Hindlimb muscle (tissue), 1 donor: ENCODE data around the gene MGLL. TPM values are rescaled to one million over a fixed set of nuclear protein-coding genes. Genes with fewer than 3 reads are reported as not detected.

Experiments
- DNase-seq: peaks from one replicate; pipeline ENCODE4 v3.0.0-alpha.2; 2013
- polyA plus RNA-seq: library from polyadenylated mRNA; unstranded; fragments of 120-200 nt; gene quantifications from one replicate; pipeline ENCODE4 v1.2.1, GENCODE V29; 2013; ENCODE audit not compliant: insufficient read length

Gene MGLL
- polyA plus RNA-seq, 1 donor: 28.0 TPM

DNA sequence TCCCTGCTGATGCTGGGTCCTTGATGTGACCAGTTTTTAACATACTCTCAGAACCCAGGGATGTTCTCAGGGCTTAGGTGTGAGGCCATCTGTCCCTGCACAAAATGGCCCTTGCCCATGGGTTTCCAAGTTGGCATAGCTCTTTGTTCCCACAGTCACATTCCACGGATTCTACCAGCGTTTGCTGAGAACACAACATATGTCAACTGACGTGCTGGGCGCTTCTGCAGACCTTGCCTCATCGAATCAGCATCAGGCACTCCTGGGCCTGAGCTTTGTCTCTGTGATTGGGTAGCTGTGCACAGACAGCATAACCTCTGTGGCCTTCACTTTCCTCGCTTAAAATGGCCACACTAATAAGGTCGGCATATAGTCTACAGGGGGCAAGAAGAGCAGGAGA lies 69.0 kb downstream of the MGLL start:
- no peak for DNase-seq

DNA sequence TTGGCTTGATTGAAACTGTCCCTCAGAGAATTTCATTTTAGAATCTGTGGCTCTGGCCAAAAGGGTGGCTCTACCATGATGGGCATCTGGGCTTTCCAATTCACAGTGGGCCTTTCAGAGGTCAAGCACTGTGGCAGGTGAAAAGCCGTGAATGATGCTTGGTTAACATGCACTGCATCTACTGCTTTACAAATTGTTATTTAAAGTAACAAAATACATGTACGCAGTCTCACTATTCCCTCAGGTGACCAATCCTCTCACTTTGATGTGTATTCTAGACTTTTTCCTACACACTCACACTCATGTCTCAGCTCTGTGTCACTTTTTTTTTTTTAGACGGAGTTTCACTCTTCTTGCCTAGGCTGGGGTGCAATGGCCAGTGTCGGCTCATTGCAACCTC lies 70.5 kb downstream of the MGLL start:
- DNase-seq: no peak

DNA sequence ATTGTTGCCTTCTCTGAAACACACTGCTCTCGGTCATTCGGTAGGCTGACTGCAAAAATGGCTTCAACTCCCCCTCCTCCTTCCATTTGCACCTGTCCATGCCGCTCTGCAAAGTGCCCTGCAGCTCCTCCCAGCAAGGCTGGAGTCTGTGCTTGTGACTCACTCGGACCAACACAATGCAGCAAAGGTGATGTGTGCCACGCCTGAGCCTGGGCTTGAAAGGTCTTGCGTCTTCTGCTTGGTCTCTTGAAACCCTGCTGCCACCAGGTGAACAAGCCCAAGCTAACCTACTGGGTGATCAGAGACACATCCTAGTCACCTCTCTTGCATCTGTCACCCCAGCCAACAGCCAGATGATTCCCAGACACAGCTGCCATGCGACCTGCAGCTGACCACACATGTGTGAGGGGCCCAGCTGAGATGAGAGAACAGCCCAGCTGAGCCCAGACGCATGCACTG lies 71.1 kb downstream of the MGLL start:
- DNase-seq: no peak

DNA sequence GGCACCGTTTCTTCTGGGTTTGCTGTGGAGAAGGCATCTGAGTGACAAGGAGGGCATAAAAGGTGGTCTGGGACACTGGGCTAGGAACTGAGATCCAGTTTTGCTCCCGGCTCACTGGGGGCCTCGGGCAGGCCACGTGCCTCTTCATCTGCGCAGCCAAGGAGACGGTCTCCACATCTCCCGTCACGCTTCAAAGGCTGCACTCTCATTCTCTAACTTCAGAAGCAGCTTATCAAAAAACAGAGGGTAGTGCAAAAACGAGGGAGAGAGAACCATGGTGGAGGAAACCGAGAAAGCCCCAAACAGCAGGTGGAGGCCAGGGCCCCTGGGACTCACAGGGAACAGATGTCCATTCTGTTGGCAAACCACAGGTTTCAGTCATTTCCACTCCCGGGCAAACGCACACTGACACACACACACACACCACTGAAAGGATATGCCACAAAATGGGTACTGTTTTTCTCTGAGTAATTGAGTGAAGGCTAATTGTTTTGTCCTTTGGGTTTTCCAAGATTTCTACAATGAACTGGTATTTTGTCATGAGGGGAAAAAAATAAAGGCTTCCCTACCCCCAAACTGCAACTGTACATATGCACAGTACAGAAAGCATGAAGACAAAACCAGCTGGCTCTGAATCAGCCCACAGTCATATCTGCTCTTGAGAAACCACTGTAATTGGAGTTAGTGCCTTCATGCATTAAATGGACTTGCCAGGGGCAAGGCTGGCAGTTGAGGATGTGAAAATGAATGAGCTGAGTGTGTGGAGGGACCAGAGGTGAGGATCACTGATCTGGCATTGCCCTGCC lies 71.9 kb downstream of the MGLL start:
- no peak for DNase-seq

DNA sequence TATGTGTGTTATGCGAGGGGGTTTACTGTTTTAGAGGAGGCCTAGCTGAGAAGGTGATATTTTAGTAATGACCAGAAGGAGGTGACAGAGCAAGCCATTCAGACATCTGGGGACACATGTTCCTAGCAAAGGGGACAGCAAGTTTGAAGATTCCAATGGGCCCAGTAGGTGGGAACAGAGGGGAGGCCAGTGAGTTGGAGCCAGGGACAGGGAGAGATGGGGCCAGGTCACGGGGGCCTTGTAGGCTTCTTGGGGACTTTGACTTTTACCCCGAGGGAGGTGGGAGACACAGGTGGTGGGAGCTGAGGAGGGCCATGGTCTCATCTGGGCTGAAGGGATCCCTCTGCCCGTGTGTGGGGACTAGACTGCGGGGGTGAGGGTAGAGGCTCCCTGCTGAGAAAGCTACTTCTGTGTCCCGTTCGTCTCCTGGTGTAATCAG lies 72.5 kb downstream of the MGLL start:
- DNase-seq: no peak

DNA sequence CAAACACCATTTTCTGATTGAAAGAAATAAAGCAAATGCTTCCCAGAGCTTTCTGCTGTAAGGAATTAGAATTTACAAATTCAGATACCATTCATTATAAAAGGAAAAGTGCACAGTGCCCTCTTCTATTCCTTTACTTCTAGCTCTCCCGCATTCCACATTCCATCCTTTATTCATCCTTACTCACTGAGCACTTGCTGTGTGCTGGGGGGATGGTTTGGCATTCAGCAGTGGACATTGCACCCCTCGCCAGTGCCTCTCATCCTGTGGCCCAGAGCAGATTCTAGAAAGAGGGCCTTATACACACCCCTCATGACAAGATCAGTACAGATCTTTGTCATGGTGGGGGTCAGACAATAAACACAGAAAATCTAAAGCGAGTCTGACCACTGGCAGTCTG lies 73.0 kb downstream of the MGLL start:
- DNase-seq: no peak

DNA sequence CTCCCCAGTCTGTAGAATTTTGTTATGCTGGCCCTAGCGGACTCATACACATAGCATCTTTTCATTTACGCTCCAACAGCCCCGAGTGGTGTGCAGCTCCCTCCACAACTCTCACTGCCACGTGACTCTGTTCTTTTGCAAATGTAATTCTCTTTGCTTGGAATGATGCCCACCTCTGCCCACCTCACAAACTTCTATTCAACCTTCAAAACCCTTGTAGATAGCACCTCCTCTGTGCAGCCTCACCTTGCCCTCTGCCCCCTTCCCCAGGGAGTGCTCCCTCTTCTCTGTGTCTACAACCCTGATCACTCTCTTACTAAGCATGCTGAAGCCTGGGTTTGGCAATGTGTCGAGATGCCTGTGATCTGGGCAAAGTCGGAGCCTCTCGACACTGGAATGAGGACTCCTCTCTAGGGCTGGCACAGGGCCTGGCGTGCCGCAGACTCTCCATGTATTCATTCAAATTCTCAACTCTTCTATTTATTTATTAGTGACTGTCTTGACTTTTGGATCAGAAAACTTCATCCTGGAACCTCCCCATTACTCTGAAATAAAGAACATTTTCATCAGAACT lies 73.5 kb downstream of the MGLL start:
- no peak for DNase-seq

DNA sequence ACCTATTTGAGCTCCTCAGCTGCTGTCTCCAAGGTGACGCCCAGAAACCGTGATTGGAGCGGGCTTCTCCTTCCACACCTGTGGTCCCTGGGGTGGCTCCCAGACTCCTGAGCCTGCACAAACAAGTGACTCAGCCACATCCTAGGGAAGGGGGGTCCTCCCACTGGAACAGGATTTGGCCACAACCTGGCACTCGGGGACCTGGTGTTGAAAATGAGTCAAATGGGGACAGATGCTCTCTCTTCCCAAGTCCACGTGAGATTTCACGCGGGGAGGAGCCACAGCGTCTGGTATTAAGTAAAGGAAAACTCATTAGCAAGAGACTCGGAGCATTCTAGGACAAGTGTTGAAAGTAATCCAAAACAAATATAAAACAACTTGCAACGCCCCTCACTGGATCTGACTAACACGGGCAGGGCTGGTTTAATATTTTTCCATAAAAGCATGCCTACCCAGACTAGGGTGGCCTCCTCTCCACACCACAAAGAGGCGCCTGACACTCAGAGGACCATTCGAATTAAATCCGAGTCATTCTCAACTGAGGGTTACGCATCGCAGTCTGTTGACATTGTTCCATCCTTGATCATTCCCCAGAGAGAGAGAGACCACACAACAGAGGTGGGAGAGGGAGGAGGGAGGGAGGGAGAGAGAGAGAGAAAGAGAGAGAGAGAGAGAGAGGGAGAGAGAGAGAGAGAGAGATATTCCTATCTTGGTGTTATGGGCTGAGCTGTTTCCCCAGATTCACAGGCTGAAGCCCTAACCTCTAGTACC lies 74.4 kb downstream of the MGLL start:
- no peak for DNase-seq

DNA sequence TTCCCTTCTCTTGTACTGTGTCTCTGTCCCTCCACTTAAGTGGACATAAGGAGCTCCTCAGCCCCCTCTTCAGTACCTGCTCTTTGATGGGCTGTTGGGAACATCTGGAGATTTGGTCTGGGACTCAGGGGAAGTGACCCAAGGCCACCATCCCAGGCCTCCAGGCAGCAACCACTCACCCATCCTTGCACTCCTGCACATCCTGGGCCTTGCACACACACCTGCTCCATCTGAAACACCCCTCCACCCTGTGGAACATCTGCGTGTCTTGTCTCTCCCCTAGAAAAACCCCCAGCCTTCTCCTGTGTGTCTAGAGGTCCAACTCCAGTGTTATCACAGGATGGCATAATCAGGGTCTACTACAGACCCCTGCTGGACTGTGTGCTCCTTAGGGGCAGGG lies 75.2 kb downstream of the MGLL start:
- no peak for DNase-seq

DNA sequence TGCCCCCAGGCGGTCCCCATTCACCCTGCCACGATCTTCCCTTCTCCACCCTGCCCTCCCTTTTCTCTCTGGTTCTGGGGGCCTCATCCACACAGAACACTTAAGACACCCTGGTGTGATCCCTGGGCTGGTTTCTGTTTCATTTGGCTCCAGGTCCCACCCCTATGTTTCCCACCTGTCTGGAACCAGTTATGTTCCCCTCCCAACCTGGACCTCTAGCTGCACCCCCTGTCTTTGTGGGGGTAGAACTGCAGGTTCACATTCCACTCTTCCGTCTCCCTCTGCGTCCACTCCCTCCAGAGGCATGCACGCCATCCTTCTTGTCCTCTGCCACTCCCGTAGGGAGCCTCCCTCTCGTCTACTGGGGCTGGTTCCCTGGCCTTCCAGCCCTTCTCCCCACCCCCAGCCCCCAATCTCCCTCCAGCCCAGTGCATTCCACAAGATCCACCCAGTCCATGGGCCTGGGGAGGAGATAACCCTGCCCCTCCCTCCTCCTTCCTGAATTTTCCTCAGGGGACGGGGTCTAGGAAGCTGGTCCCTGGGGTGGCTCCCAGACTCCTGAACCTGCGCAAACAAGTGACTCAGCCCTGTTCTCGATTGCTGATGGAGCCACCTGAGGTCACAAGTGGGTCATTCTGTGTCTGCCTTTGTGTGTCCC lies 75.8 kb downstream of the MGLL start:
- DNase-seq: no peak

DNA sequence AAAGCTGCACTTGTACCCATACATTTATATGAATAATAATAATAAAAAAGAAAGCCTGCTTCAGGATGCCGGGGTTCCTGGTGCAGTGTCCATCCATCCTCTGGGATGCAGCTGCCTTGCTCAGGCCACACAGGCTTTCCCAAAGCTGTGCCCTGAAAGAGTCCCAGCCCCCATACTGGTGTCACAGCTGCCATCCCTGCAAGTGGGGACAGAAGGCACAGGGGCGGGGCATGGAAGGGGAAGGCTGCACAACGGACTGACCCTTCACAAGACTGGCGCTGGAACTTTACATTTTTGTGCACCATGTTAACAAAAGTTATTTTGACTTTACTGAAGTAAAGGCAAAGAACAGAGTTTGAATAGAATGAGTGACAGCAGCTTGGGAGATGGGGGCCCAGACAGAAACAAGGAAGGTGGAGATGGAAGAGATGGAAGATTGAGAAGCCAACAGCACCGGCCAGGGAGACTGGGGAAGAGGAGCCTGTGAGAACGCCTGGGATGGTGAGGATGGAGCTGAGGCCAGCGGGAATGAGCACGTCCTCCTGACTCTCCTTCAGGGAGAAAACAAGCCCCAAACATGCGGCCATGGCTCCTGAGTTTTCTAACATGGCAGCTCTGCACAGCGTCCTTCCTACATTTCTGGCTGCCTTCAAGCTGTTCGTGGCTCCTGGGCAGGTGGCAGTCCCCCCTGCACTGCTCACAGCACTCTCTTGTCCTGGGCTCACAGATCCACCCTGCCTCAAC lies 76.5 kb downstream of the MGLL start:
- DNase-seq: no peak

DNA sequence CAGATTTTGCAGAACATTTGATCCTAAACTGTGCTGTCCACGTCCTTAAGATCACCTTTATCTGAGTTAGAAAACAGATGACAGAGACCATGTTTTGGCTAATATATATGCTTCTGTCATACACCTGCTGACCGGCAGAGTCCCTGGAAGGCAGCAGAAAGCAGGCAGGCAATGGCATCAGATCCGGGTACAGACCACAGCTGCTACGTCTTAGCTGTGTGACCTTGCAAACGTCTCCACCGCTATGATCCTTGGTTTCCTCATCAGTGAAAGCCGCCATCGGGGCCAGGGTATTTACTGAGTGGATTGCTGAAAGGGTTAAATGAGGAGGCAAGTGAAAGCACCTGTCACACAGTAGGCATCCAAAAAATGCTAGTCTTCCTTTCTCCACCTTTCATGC lies 77.4 kb downstream of the MGLL start:
- no peak for DNase-seq

DNA sequence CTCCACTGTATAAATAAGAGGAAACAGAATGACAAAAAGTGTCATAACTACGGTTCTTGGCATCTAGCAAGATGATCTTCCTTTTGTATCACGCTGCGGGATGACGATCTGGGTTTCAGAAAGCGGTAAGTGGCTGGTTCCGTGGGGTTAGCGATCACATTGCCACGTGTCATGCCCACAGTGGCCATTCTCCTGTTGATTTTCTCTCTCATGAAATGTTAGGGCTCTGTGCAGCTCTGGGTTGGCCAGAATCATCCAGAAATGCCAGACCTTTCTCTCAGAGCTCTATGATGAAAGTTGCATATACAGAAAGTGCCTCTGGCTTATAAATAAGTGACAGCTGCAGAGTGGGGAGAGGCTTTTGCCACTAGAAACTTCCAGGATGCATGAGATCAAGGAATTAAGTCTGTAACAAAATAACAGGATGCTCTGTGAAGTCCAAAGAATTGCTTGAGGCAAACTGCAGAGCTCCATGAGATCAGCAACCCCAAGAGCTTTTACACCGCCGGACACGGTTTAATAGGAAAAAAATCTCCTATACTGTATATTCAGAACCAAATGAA lies 78.0 kb downstream of the MGLL start:
- no peak for DNase-seq

DNA sequence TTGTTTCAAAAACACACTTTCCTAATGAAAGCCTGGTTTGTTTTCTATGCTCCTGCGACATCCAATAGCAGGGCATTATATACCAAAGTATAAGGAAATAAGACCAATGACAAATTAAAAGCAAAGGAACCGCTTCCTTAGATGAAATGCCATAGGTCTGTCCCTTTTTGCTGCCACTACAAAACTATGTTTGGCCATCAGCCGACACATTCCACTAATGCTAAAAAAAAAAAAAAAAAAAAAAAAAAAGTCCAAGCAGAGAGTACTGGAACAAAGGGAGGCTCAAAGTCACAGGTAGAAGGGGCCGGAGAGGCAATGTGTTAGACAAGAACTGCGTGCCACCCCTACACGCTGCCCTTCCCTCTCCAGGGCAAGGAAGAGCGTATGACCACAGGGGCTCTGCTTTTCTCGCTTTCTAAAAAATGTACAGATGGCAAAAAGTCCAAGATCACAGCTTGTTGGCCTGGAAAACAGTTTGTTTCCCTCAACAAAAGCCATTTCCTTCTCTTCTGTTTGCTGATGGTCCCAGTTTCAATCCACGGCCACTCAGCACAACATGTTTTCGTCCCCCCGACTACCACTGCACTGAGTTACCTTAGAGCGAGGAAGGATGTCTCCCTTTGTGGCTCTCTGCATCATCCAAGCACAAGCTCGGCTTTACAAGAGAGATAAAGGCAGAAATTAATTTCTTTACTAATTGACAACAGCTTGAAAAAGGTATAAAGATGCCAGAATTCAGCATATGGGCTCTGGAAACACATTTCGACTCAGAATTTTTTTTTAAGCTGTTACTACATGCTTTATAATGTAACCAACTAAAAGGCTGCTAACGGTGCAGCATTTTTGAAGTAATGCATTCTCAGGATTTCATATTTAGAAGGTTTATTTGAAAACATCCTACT lies 78.7 kb downstream of the MGLL start:
- no peak for DNase-seq

DNA sequence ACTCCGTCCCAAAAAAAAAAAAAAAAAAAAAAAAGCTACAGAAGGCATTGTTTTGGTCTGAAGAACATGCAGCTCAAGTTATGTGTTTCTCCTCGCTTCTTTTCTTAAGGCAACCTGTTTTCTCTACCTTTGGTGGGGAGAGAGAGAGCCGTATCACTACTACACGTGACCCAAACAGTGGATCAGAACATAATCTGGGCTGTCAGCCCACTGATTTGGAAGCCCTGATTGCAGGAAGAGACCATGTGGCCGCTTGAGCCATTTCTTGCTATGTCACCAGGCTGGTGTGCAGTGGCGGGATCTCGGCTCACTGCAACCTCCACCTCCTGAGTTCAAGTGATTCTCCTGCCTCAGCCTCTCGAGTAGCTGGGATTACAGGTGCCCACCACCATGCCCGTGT lies 79.7 kb downstream of the MGLL start:
- no peak for DNase-seq

DNA sequence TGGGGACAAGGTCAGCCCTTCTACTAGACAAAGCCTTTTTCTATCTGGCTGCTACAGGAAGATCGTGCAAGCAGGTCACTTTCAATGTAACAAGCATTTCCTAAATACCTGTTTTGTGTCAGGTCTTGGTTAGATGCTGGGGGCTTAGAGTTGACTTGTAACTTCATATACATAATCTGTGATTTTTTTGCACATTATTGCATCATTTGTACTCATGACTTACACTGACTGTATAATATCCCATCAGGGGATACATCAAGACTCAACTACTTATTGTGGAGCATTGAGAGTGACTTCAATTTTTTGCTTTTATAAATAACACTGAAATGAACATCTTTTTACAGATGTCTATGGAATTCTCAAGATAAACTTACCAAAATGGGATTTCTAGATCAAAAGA lies 80.6 kb downstream of the MGLL start:
- DNase-seq: no peak

DNA sequence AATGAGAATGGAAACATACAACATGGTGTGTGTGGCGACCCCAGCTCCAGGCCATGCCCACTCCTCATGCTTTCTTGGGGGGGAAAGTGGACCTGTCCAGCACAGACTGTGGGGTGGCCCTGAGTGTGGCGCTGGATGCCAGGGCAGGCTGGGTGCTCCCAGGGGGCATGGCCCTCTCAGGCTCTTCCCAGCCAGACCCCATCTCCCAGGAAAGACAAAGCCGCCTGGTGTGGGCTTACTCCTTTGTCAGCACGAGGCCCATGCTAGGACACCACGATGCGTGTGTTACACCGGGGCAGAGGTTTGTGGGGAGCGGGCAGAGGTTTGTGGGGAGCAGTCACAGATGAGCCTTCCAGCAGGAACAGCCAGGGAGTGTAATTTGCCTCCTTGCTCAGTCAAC lies 81.1 kb downstream of the MGLL start:
- no peak for DNase-seq

DNA sequence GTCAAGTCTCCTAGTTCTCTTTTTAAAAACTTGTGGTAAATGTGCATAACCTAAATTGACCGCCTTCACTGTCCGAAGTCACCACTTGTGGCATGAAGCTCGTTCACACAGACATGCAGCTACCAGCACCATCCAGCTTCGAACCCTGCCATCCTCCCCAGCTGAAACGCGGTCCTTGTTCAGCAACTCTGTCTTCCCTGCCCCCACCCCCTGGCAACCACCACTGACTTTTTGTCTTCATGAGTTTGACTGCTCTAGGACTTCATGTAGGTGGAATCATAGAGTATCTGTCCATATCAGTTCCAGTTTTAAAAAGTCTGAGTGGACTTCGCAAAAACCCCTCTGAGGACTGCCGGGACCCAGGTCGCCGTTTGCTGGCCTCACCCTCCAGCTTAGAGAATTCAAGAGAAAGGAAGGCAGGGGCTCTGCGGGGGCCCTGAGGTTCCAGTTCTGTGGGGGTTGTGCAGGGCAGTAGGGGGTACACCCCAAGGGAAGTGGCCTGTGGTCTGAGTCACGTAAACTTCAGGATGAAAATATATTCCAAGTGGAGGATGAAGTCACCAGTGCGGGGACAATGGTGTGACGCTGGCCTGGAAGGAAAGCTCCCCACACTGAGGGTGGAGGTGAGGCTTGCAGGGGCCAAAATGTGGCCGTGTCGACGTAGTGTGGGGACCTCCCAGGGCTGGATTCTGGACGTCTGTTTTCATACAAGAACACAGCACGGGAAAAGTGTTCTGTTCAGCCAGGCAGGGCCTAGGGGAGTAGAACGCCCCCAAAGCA lies 82.0 kb downstream of the MGLL start:
- DNase-seq: no peak

DNA sequence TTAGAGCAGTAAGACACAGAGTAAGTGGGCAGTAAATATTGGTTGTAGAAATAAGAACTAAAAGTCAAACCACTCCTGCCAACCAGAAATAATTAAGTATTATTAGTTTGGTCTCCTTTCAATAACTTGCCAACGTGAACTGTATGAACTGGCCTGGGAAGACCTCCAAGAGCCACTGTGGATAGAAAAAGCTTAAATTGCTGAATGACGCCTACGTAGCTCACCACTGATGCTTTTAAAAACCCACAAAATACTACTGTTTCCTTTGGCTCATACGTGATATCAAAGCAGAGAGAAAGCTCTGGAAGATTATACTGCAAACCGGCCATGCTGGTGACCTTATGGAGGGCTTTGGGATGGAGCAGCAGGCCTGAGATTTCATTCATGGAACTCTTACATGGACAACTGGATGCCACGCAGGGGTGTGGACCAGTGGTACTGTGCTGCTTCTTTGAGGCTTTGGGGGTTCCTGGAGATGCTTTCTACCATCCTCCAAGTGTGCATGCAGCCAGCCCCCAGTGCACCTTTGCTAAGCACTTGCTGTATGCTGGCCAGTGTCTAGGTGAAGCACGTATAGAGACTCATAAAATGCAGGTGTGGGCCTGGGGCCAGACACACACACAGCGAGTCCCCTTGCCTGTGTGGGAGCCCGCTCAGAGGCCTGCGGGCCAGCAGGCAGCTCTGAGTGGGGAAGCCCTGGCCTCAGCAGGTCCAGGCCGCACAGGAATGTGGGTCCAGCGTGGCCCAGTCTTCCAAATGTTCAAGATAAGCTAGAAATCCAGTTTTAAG lies 82.8 kb downstream of the MGLL start:
- DNase-seq: no peak
